Liver (tissue), 9 donors: ENCODE measurements around the gene ARTN. TPM values are rescaled to one million over a fixed set of nuclear protein-coding genes. Genes with fewer than 3 reads are reported as not detected.

Experiments
- DNase-seq: peaks from one replicate; pipeline ENCODE4 v3.0.0-alpha.2; 2017; ENCODE audit warnings: low spot score
- H3K27ac ChIP-seq, 2 donors: one replicate each; pipeline ENCODE4 v1.7.0; 2013; ENCODE audit warnings: inconsistent platforms in 2 of 2, low read length in 2 of 2, control low read depth in 1 of 2, low read depth in 1 of 2, mild to moderate bottlenecking in 1 of 2
- H3K27me3 ChIP-seq, 4 donors: one replicate each; pipeline versions ENCODE4 v1.6.1 to v1.7.0; 2013; ENCODE audit warnings: low read length in 3 of 4, inconsistent platforms in 1 of 4, mild to moderate bottlenecking in 1 of 4, moderate library complexity in 1 of 4; ENCODE audit not compliant: control insufficient read depth in 4 of 4, insufficient read depth in 4 of 4
- H3K36me3 ChIP-seq, 4 donors: one replicate each; pipeline versions ENCODE4 v1.6.1 to v1.7.0; 2013; ENCODE audit warnings: low read length in 3 of 4, mild to moderate bottlenecking in 3 of 4, low read depth in 1 of 4, moderate library complexity in 1 of 4; ENCODE audit not compliant: control insufficient read depth in 4 of 4, insufficient read depth in 3 of 4
- H3K4me1 ChIP-seq, 4 donors: one replicate each; pipeline versions ENCODE4 v1.6.1 to v1.7.0; 2013; ENCODE audit warnings: low read length in 3 of 4, mild to moderate bottlenecking in 3 of 4, moderate library complexity in 1 of 4; ENCODE audit not compliant: control insufficient read depth in 4 of 4, insufficient read depth in 4 of 4
- H3K4me3 ChIP-seq, 3 donors: one replicate each; pipeline versions ENCODE4 v1.6.1 to v1.7.0; 2013; ENCODE audit warnings: low read length in 3 of 3, control low read depth in 1 of 3, low read depth in 1 of 3, mild to moderate bottlenecking in 1 of 3
- H3K9ac ChIP-seq, 2 donors: one replicate each; pipeline ENCODE4 v1.7.0; 2013; ENCODE audit warnings: low read length in 2 of 2, mild to moderate bottlenecking in 2 of 2, moderate library complexity in 2 of 2, control low read depth in 1 of 2, low read depth in 1 of 2
- H3K9me3 ChIP-seq, 4 donors: one replicate each; pipeline versions ENCODE4 v1.6.1 to v1.7.0; 2013; ENCODE audit warnings: low read length in 3 of 4; ENCODE audit not compliant: control insufficient read depth in 4 of 4
- ATF3 ChIP-seq: IDR thresholded peaks from 2 replicates; pipeline ENCODE4 v1.6.1; 2016; ENCODE audit warnings: antibody characterized with exemption
- CTCF ChIP-seq: fragments of 150-350 bp; IDR thresholded peaks from 2 replicates; pipeline ENCODE4 v1.5.1; 2017; ENCODE audit warnings: improper control_type of control experiment, low read depth, low read length; ENCODE audit not compliant: missing input control
- EGR1 ChIP-seq, 2 donors: IDR thresholded peaks; 2 replicates each; pipeline ENCODE4 v1.6.1; 2016 to 2018; ENCODE audit warnings: antibody characterized with exemption in 2 of 2, low read depth in 2 of 2
- FOXA2 ChIP-seq: IDR thresholded peaks from 2 replicates; pipeline ENCODE4 v1.6.1; 2016; ENCODE audit warnings: antibody characterized with exemption
- GABPA ChIP-seq, 2 donors: IDR thresholded peaks in 1 of 2; conservative IDR thresholded peaks in 1 of 2; 2 replicates each; pipeline ENCODE4 v1.6.1; 2016; ENCODE audit warnings: antibody characterized with exemption in 2 of 2, mild to moderate bottlenecking in 1 of 2, moderate library complexity in 1 of 2
- HNF4A ChIP-seq, 2 donors: conservative IDR thresholded peaks; 2 replicates each; pipeline ENCODE4 v1.6.1; 2016; ENCODE audit warnings: antibody characterized with exemption in 2 of 2, mild to moderate bottlenecking in 2 of 2
- HNF4G ChIP-seq: IDR thresholded peaks from 2 replicates; pipeline ENCODE4 v1.6.1; 2016; ENCODE audit warnings: antibody characterized with exemption
- JUND ChIP-seq, 2 donors: IDR thresholded peaks; 2 replicates each; pipeline ENCODE4 v1.6.1; 2016; ENCODE audit warnings: antibody characterized with exemption in 2 of 2
- NR2F2 ChIP-seq: IDR thresholded peaks from 2 replicates; pipeline ENCODE4 v1.6.1; 2016; ENCODE audit warnings: antibody characterized with exemption
- RAD21 ChIP-seq, 2 donors: IDR thresholded peaks; 2 replicates each; pipeline ENCODE4 v1.6.1; 2016; ENCODE audit warnings: antibody characterized with exemption in 2 of 2, mild to moderate bottlenecking in 2 of 2
- REST ChIP-seq: IDR thresholded peaks from 2 replicates; pipeline ENCODE4 v1.6.1; 2016; ENCODE audit warnings: antibody characterized with exemption, mild to moderate bottlenecking
- RXRA ChIP-seq, 2 donors: IDR thresholded peaks; 2 replicates each; pipeline ENCODE4 v1.6.1; 2017 to 2018; ENCODE audit warnings: antibody characterized with exemption in 2 of 2, mild to moderate bottlenecking in 1 of 2
- SP1 ChIP-seq: IDR thresholded peaks from 2 replicates; pipeline ENCODE4 v1.6.1; 2018; ENCODE audit warnings: antibody characterized with exemption, mild to moderate bottlenecking
- TAF1 ChIP-seq: conservative IDR thresholded peaks from 2 replicates; pipeline ENCODE4 v1.6.1; 2016; ENCODE audit warnings: antibody characterized with exemption, mild to moderate bottlenecking
- YY1 ChIP-seq: IDR thresholded peaks from 2 replicates; pipeline ENCODE4 v1.6.1; 2016; ENCODE audit warnings: antibody characterized with exemption, mild to moderate bottlenecking
- ZBTB33 ChIP-seq: IDR thresholded peaks from 2 replicates; pipeline ENCODE4 v1.6.1; 2016; ENCODE audit warnings: antibody characterized with exemption
- WGBS: extraction: QIAGEN DNeasy Blood & Tissue Kit; methylation state at CpG from one replicate; pipeline ENCODE4 v1.1.7; 2013; 5-methylcytosine and 5-hydroxymethylcytosine counted together
- polyA plus RNA-seq, 2 donors: library from polyadenylated mRNA; stranded (reverse) in 1 of 2; unstranded in 1 of 2; fragments of 200-250 nt in 1 of 2; fragments of >200 nt in 1 of 2; fragmentation: Nextera tagmentation in 1 of 2; extraction: Ambion mirVana in 1 of 2; gene quantifications; one replicate each; pipeline versions ENCODE4 v1.2.1 to v1.2.3, GENCODE V29; 2013 to 2015
- total RNA-seq, 2 donors: library from RNA; depleted of rRNA; stranded (reverse); fragments of >200 nt; gene quantifications; one replicate each; pipeline ENCODE4 v1.2.3, GENCODE V29; 2014
- donor health status: healthy.
- donor health status: healthy.
- donor health status: healthy.
- donor health status: healthy.
- donor health status: healthy.

ARTN gene
- total and polyA plus RNA-seq, 4 donors, result 0.05 to 0.08 TPM; not detected in 2

GRCh38 chr1:43971336-43971980 lies 37.9 kb downstream of the ARTN start:
- Histone ChIP-seq H3K9ac (no peak overlapping the region), H3K27ac (no peak overlapping the region), H3K9me3 (no peaks in the 10 kb centered on the region), H3K27me3 (no peaks in the 10 kb centered on the region), H3K36me3 (peaks cover 2 to 18% (median 5%) of the 10 kb centered on the region in 4 donors), H3K4me3 (no peak overlapping the region), H3K4me1 (peaks cover 3 to 38% (median 29%) of the 10 kb centered on the region in 4 donors)
- TF ChIP-seq ZBTB33 (no peak), FOXA2 (no peak), EGR1 (IDR thresholded peaks at IDR 0.05; ENCODE audit: low read depth in 2 of 2) (no peak), CTCF (no peak), GABPA (IDR thresholded peaks at IDR 0.05 in 1 of 2, conservative IDR thresholded peaks at IDR 0.05 in 1 of 2) (no peak), HNF4A (conservative IDR thresholded peaks at IDR 0.05) (no peak), HNF4G (no peak), TAF1 (no peak), NR2F2 (no peak), JUND (IDR thresholded peaks at IDR 0.05) (no peak), SP1 (no peak), ATF3 (no peak), YY1 (no peak), RAD21 (IDR thresholded peaks at IDR 0.05) (no peak), RXRA (IDR thresholded peaks at IDR 0.05) (no peak), REST (no peak)
- DNase-seq, result no peak
- whole genome bisulfite sequencing, result 97% methylated on average over 17 of the region's 17 CpGs
